IMR-90 (cell line): ENCODE data around the gene TRIM28. TPM values are rescaled to one million over a fixed set of nuclear protein-coding genes. Genes with fewer than 3 reads are reported as not detected.

Experiments used
- ATAC-seq: fragments of 200-7000 bp; cut with Tn5 transposase; 2 replicates; pipeline ENCODE4 v1.9.1; 2020; ENCODE audit warnings: low read depth, mild to moderate bottlenecking, moderate library complexity
- BruUV-seq: library from RNA; stranded (reverse); fragments of 400-500 nt; replicated peaks from 2 replicates; lab custom pipeline; 2021; lab: Mats Ljungman, UMichigan
- CTCF ChIA-PET: fragments of 300-600 bp; formaldehyde crosslinking; extraction: SDS; loops from one replicate; lab custom pipeline; 2021; ENCODE audit warnings: antibody characterized with exemption; lab: Yijun Ruan, JAX
- POLR2A ChIA-PET: fragments of 300-600 bp; sonication (Branson Sonifier 250); formaldehyde crosslinking; loops from one replicate; lab custom pipeline; 2022; ENCODE audit warnings: antibody characterized with exemption; ENCODE audit not compliant: unreplicated experiment; lab: Charles Lee
- DNase-seq: peaks from one replicate; pipeline ENCODE4 v3.0.0; 2013
- H2AFZ ChIP-seq: replicated peaks from 2 replicates; pipeline ENCODE3; 2013; ENCODE audit warnings: low read length, mild to moderate bottlenecking; ENCODE audit not compliant: poor library complexity
- H2AK5ac ChIP-seq: 2 replicates; pipeline ENCODE4 v1.6.1; 2013; ENCODE audit warnings: low read depth, low read length, inconsistent platforms
- H2AK9ac ChIP-seq: replicated peaks from 2 replicates; pipeline ENCODE3; 2013; ENCODE audit warnings: mild to moderate bottlenecking, low read depth, low read length, moderate library complexity; ENCODE audit not compliant: poor library complexity
- H2BK120ac ChIP-seq: 2 replicates; pipeline ENCODE4 v1.6.1; 2013; ENCODE audit warnings: low read depth, low read length, inconsistent platforms
- H2BK15ac ChIP-seq: 3 replicates; pipeline ENCODE4 v1.6.1; 2013; ENCODE audit warnings: low read depth, low read length, inconsistent platforms
- H2BK20ac ChIP-seq: 2 replicates; pipeline ENCODE4 v1.6.1; 2013; ENCODE audit warnings: low read depth, mild to moderate bottlenecking, inconsistent platforms, low read length, moderate library complexity
- H2BK5ac ChIP-seq: 2 replicates; pipeline ENCODE4 v1.6.1; 2013; ENCODE audit warnings: mild to moderate bottlenecking, low read depth, low read length, inconsistent platforms; ENCODE audit not compliant: poor library complexity, severe bottlenecking
- H3K14ac ChIP-seq: replicated peaks from 2 replicates; pipeline ENCODE4 v1.6.1; 2013; ENCODE audit warnings: low read depth, low read length, inconsistent platforms
- H3K18ac ChIP-seq: 2 replicates; pipeline ENCODE4 v1.6.1; 2013; ENCODE audit warnings: low read depth, low read length, control low read depth
- H3K23ac ChIP-seq: 2 replicates; pipeline ENCODE4 v1.6.1; 2013; ENCODE audit warnings: low read depth, low read length, inconsistent platforms
- H3K27ac ChIP-seq: 2 replicates; pipeline ENCODE4 v1.5.1; 2013; ENCODE audit warnings: mild to moderate bottlenecking, control low read depth, low read length; ENCODE audit not compliant: insufficient read depth
- H3K27me3 ChIP-seq: 2 replicates; pipeline ENCODE4 v1.6.1; 2013; ENCODE audit warnings: low read length; ENCODE audit not compliant: control insufficient read depth, insufficient read depth
- H3K36me3 ChIP-seq: 2 replicates; pipeline ENCODE4 v1.6.1; 2013; ENCODE audit warnings: low read length, mixed read lengths; ENCODE audit not compliant: control insufficient read depth, insufficient read depth
- H3K4ac ChIP-seq: 2 replicates; pipeline ENCODE4 v1.6.1; 2013; ENCODE audit warnings: low read depth, low read length, inconsistent platforms
- H3K4me1 ChIP-seq: 2 replicates; pipeline ENCODE4 v1.6.1; 2013; ENCODE audit warnings: low read length, mixed read lengths; ENCODE audit not compliant: control insufficient read depth, insufficient read depth
- H3K4me2 ChIP-seq: 2 replicates; pipeline ENCODE4 v1.6.1; 2013; ENCODE audit warnings: low read depth, mild to moderate bottlenecking, control low read depth, low read length, moderate library complexity
- H3K4me3 ChIP-seq: 2 replicates; pipeline ENCODE4 v1.5.1; 2013; ENCODE audit warnings: low read depth, mild to moderate bottlenecking, control low read depth, low read length, moderate library complexity; ENCODE audit not compliant: insufficient read depth
- H3K56ac ChIP-seq: 2 replicates; pipeline ENCODE4 v1.6.1; 2013; ENCODE audit warnings: low read length, inconsistent platforms; ENCODE audit not compliant: insufficient read depth; ENCODE audit errors: extremely low read depth
- H3K79me1 ChIP-seq, 2 experiments: 2 replicates each; pipeline ENCODE4 v1.6.1; 2013; ENCODE audit warnings: low read length in 2 of 2, inconsistent platforms in 1 of 2, low read depth in 1 of 2
- H3K9ac ChIP-seq: 2 replicates; pipeline ENCODE4 v1.6.1; 2013; ENCODE audit warnings: low read depth, low read length, control low read depth
- H3K9me1 ChIP-seq: 2 replicates; pipeline ENCODE4 v1.6.1; 2013; ENCODE audit warnings: low read length, inconsistent platforms; ENCODE audit not compliant: insufficient read depth
- H3K9me3 ChIP-seq: 2 replicates; pipeline ENCODE4 v1.6.1; 2013; ENCODE audit warnings: low read length; ENCODE audit not compliant: control insufficient read depth, insufficient read depth
- H4K20me1 ChIP-seq: 2 replicates; pipeline ENCODE4 v1.6.1; 2013; ENCODE audit warnings: low read length, inconsistent platforms; ENCODE audit not compliant: insufficient read depth
- H4K5ac ChIP-seq: 2 replicates; pipeline ENCODE4 v1.6.1; 2013; ENCODE audit warnings: mild to moderate bottlenecking, low read depth, low read length, control low read depth
- H4K8ac ChIP-seq, 2 experiments: 2 replicates each; pipeline ENCODE4 v1.6.1; 2013; ENCODE audit warnings: low read depth in 2 of 2, low read length in 2 of 2, control low read depth in 1 of 2, inconsistent platforms in 1 of 2
- H4K91ac ChIP-seq: 2 replicates; pipeline ENCODE4 v1.6.1; 2013; ENCODE audit warnings: low read depth, low read length, inconsistent platforms; ENCODE audit not compliant: insufficient read depth
- CEBPB ChIP-seq: IDR thresholded peaks from 2 replicates; pipeline ENCODE4 v1.6.1; 2012; ENCODE audit warnings: low read depth, low read length, improper control_type of control experiment
- CHD1 ChIP-seq: IDR thresholded peaks from 2 replicates; pipeline ENCODE4 v1.6.1; 2012; ENCODE audit warnings: low read depth, low read length, improper control_type of control experiment
- CTCF ChIP-seq: conservative IDR thresholded peaks from 2 replicates; pipeline ENCODE4 v1.5.1; 2012; ENCODE audit warnings: mild to moderate bottlenecking, low read depth, low read length, improper control_type of control experiment
- ELK1 ChIP-seq: fragments of 150-350 bp; IDR thresholded peaks from 2 replicates; pipeline ENCODE4 v1.6.1; 2016; ENCODE audit warnings: low read depth, mild to moderate bottlenecking, low read length, moderate library complexity, borderline replicate concordance
- FOS ChIP-seq: fragments of 150-350 bp; IDR thresholded peaks from 2 replicates; pipeline ENCODE4 v1.6.1; 2016; ENCODE audit warnings: low read depth, low read length
- MAZ ChIP-seq: IDR thresholded peaks from 2 replicates; pipeline ENCODE4 v1.6.1; 2012; ENCODE audit warnings: low read depth, mild to moderate bottlenecking, low read length, improper control_type of control experiment, moderate library complexity, borderline replicate concordance
- MXI1 ChIP-seq: IDR thresholded peaks from 2 replicates; pipeline ENCODE4 v1.6.1; 2012; ENCODE audit warnings: low read depth, mild to moderate bottlenecking, low read length, moderate library complexity, borderline replicate concordance
- POLR2A ChIP-seq: IDR thresholded peaks from 2 replicates; pipeline ENCODE4 v1.6.1; 2012; ENCODE audit warnings: mild to moderate bottlenecking, low read depth, low read length
- RAD21 ChIP-seq: IDR thresholded peaks from 2 replicates; pipeline ENCODE4 v1.6.1; 2012; ENCODE audit warnings: low read length, improper control_type of control experiment
- USF2 ChIP-seq: fragments of 150-350 bp; IDR thresholded peaks from 2 replicates; pipeline ENCODE4 v1.6.1; 2017; ENCODE audit warnings: mild to moderate bottlenecking, antibody characterized with exemption, low read length, low read depth
- WGBS, 2 experiments: methylation state at CpG; one replicate each; pipeline versions ENCODE4 v1.1.5 to v1.1.7; 2013; ENCODE audit warnings: missing lambda C conversion rate in 2 of 2; ENCODE audit not compliant: insufficient read length in 1 of 2; ENCODE audit errors: extremely low coverage in 2 of 2; 5-methylcytosine and 5-hydroxymethylcytosine counted together
- dilution Hi-C: fragments of 300-500 bp; cut with HindIII; formaldehyde crosslinking; loops from one replicate; pipeline ENCODE4 v1.14.3; 2018; ENCODE audit warnings: low sequenced_read_pairs; ENCODE audit not compliant: unreplicated experiment
- in situ Hi-C: fragments of 300-500 bp; cut with MboI; formaldehyde crosslinking; loops from 3 replicates; pipeline ENCODE4 v1.14.3; 2019; ENCODE audit warnings: low sequenced_read_pairs, inconsistent platforms, mixed read lengths
- intact Hi-C: fragments of 100-400 bp; cut with micrococcal nuclease; formaldehyde crosslinking; loops from 2 replicates; pipeline ENCODE4 v1.10.0; 2022
- polyA plus RNA-seq, 3 experiments: library from polyadenylated mRNA; depleted of rRNA; stranded (reverse); fragments of >200 nt; gene quantifications; 2 replicates each; pipeline ENCODE4 v1.2.3, GENCODE V29; 2012; ENCODE audit warnings: low replicate concordance in 1 of 3
- total RNA-seq: library from RNA; depleted of rRNA; stranded (reverse); fragments of >200 nt; gene quantifications from 2 replicates; pipeline ENCODE4 v1.2.3, GENCODE V29; 2012

TRIM28 gene
- total and polyA plus RNA-seq, 2 of the 4 experiments (the other 2 are of a cell fraction), result 349 to 465 TPM

- H2AFZ ChIP-seq, result peak within 1 kb of the TSS; percentile 99
- 0% methylated on average over 59 of the region's 75 CpGs; no CpG with 5 or more reads in 1 of the 2 experiments for WGBS, 2 experiments
Measured at GRCh38 chr19:58572818-58573657, 29.2 kb downstream of the TRIM28 start, which contains the start of gene MZF1. Gene MZF1, minus strand, starts transcription at chr19:58573335. Its CDS starts 1,946 bp downstream, at chr19:58571389.

More at GRCh38 chr19:58572818-58573657, 29.2 kb downstream of the TRIM28 start, which contains the start of gene MZF1:
- TF ChIP-seq MAZ (peak; percentile 83), CHD1 (peak; percentile 90; the same call in 1 of the 2 replicates), ELK1 (no peak), MXI1 (peak; percentile 92), CTCF (no peak), FOS (0 out of 2 replicates have a peak, but pooled peaks have one; percentile 6), USF2 (peak; percentile 45), CEBPB (peak; percentile 39; the same call in 1 of the 2 replicates), RAD21 (no peak), POLR2A (peak; percentile 74)
- peaks cover 2% of the 10 kb centered on the region; the same call in 1 of the 2 replicates for H3K4me1 ChIP-seq
- peak within 1 kb of the TSS; percentile 95 for H3K23ac ChIP-seq
- ATAC-seq, result peak; percentile 73
- intact Hi-C loops, result loop anchor here (1.0 to 2.0 kb wide), 2 partner anchors 14 to 54 kb away; partner anchors contain the start of gene ZBTB45
- H4K5ac ChIP-seq, result peak within 1 kb of the TSS; percentile 81
- peak within 1 kb of the TSS; percentile 36 to 99 for H4K8ac ChIP-seq
- peaks cover 10% of the 10 kb centered on the region; the same call in 1 of the 2 replicates for H3K36me3 ChIP-seq
- peaks cover 11% of the 10 kb centered on the region for H3K9me1 ChIP-seq
- DNase-seq, result peak; percentile 100
- H3K4ac ChIP-seq, result peak within 1 kb of the TSS; percentile 100
- H3K9ac ChIP-seq, result peak within 1 kb of the TSS; percentile 70
- no peaks in the 10 kb centered on the region for H3K27me3 ChIP-seq
- peak within 1 kb of the TSS; percentile 99 for H2BK120ac ChIP-seq
- ChIA-PET POLR2A (no interaction called here), CTCF (no interaction called here)
- peaks cover 9 to 46% of the 10 kb centered on the region in 2 experiments; a peak in 3 of 4 replicates for H3K79me1 ChIP-seq
- H3K4me3 ChIP-seq, result peak within 1 kb of the TSS; percentile 54
- peak within 1 kb of the TSS; percentile 87 for H3K4me2 ChIP-seq
- H2AK9ac ChIP-seq, result peak within 1 kb of the TSS; percentile 98
- H4K91ac ChIP-seq, result peak within 1 kb of the TSS; percentile 99
- peak within 1 kb of the TSS; percentile 92 for H2BK5ac ChIP-seq
- H2BK20ac ChIP-seq, result peak within 1 kb of the TSS; percentile 85; the same call in 1 of the 2 replicates
- BruUV-seq, result no TSS peak
- H2AK5ac ChIP-seq, result peak within 1 kb of the TSS; percentile 97
- peak within 1 kb of the TSS; percentile 80 for H3K27ac ChIP-seq
- peak within 1 kb of the TSS; percentile 77 for H3K18ac ChIP-seq
- dilution Hi-C loops, result no loop called here
- in situ Hi-C loops, result no loop called here
- H3K14ac ChIP-seq, result peak within 1 kb of the TSS; percentile 100
- peak within 1 kb of the TSS; percentile 71; the same call in 1 of the 2 replicates for H3K56ac ChIP-seq
- 0 out of 2 replicates have a peak, but pooled peaks cover 4% of the 10 kb centered on the region for H4K20me1 ChIP-seq
- peak within 1 kb of the TSS; percentile 84; the same call in 2 of the 3 replicates for H2BK15ac ChIP-seq
- H3K9me3 ChIP-seq, result no peaks in the 10 kb centered on the region
